Fibroblast of lung (primary cell): ENCODE measurements around the gene NCK2.

Experiments
- CTCF ChIP-seq, 2 donors: IDR thresholded peaks in 1 of 2; conservative IDR thresholded peaks in 1 of 2; 1 replicate in 1 of 2; 2 replicates in 1 of 2; pipeline ENCODE4 v1.5.1; 2011 to 2012; ENCODE audit warnings: low read length in 2 of 2, control low read depth in 1 of 2, inconsistent platforms in 1 of 2, low read depth in 1 of 2, mild to moderate bottlenecking in 1 of 2
- EZH2 ChIP-seq: IDR thresholded peaks from 2 replicates; pipeline ENCODE4 v1.5.1; 2012; ENCODE audit warnings: low read length, control low read depth, mild to moderate bottlenecking; ENCODE audit errors: missing control alignments

- TF ChIP-seq EZH2 (no peak), CTCF (conservative IDR thresholded peaks at IDR 0.05 in 1 of 2, IDR thresholded peaks at IDR 0.05 in 1 of 2; ENCODE audit: low read depth in 1 of 2, low read length in 2 of 2) (no peak)
These were observed 127.5 kb downstream of the NCK2 start for GRCh38 chr2:105872142-105872728.
